Fibroblast of lung (primary cell): ENCODE data around the gene DGKE.

Experiments used
- EZH2 ChIP-seq: IDR thresholded peaks from 2 replicates; pipeline ENCODE4 v1.5.1; 2012; ENCODE audit warnings: low read length, control low read depth, mild to moderate bottlenecking; ENCODE audit errors: missing control alignments
- TF ChIP-seq, protein P1 (sequence below), 2 donors: IDR thresholded peaks in 1 of 2; conservative IDR thresholded peaks in 1 of 2; 1 replicate in 1 of 2; 2 replicates in 1 of 2; pipeline ENCODE4 v1.5.1; 2011 to 2012; ENCODE audit warnings: low read length in 2 of 2, control low read depth in 1 of 2, inconsistent platforms in 1 of 2, low read depth in 1 of 2, mild to moderate bottlenecking in 1 of 2

GRCh38 chr17:56833057-56833808 lies 718 bp upstream of the DGKE start:
- no peak for TF ChIP-seq EZH2
- TF ChIP-seq, protein P1, sequence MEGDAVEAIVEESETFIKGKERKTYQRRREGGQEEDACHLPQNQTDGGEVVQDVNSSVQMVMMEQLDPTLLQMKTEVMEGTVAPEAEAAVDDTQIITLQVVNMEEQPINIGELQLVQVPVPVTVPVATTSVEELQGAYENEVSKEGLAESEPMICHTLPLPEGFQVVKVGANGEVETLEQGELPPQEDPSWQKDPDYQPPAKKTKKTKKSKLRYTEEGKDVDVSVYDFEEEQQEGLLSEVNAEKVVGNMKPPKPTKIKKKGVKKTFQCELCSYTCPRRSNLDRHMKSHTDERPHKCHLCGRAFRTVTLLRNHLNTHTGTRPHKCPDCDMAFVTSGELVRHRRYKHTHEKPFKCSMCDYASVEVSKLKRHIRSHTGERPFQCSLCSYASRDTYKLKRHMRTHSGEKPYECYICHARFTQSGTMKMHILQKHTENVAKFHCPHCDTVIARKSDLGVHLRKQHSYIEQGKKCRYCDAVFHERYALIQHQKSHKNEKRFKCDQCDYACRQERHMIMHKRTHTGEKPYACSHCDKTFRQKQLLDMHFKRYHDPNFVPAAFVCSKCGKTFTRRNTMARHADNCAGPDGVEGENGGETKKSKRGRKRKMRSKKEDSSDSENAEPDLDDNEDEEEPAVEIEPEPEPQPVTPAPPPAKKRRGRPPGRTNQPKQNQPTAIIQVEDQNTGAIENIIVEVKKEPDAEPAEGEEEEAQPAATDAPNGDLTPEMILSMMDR (conservative IDR thresholded peaks at IDR 0.05 in 1 of 2, IDR thresholded peaks at IDR 0.05 in 1 of 2; ENCODE audit: low read depth in 1 of 2, low read length in 2 of 2), result no peak
